Measurements from ENCODE around the gene DOCK8. TPM values are rescaled to one million over a fixed set of nuclear protein-coding genes. Genes with fewer than 3 reads are reported as not detected.

Gene DOCK8
- total RNA-seq, 2 experiments from 2014 or later = 100 to 125 TPM

DNA sequence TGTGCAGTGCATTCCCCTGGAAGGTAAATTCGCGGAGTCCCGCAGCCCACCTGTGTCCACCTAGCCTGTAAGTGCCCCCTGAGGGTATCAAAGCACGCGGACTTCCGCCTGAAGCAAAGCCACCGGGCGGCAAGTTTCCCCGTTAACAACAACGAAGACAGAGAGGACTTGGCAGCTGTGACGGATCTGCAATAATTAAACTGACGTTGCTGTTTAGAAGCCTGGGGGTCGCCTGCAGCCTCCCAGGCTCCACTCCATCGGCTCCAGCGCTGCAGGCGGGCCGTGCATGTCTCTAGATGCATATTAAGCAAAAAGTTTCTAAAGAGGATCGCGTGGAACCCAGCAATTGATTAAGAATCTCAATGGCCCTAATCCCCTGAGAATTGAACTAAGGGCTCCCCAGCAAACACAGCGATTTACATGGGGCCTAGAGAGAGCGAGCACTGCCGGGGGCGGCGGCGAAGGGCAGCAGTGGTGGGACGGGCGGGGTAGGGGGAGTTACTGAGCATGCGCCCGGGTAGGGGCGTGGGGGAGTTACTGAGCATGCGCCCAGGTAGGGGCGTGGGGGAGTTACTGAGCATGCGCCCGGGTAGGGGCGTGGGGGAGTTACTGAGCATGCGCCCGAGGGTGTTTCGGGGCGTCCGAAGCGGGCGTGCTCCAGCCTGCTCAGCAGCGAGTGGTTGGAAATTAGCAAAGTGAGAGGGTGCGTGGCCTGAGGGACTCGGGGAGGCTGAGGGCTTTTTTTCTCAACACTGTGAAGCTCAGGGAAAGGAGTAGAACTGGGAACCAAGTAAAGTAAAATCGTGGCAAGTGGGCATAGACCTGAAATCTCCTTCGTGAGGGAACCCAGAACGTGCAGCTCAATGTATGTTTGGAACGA lies 255.2 kb downstream of the DOCK8 start:
- Mint-ChIP-seq H3K36me3 (ENCODE audit: low read depth) (peaks cover 12% of the 10 kb centered on the region), H3K27ac (peak overlapping the region; percentile 94), H3K27me3 (no peaks in the 10 kb centered on the region), H3K4me3 (peak overlapping the region; percentile 91), H3K4me1 (peaks cover 20% of the 10 kb centered on the region), H3K9me3 (ENCODE audit: low read depth) (no peaks in the 10 kb centered on the region)
- CTCF ChIA-PET = interaction anchor here (0.6 to 1.3 kb wide), 3 partner anchors 10 to 293 kb away, joined by 3 to 4 read pairs (median 3); no protein-coding TSS in a partner anchor
- peak; percentile 97 for ATAC-seq
- POLR2A ChIA-PET = interaction anchor here (1.2 kb wide), 1 partner anchor 14 kb away, joined by 3 read pairs; no protein-coding TSS in a partner anchor
- peak; percentile 95 for DNase-seq
- intact Hi-C loops (cut with DNase I, micrococcal nuclease) = loop anchor here (1.0 to 2.0 kb wide), 3 partner anchors 23 to 35 kb away; partner anchors contain the start of gene KANK1 (in 2 of the 2)

GRCh38 chr9:470552-471194 lies 256.0 kb downstream of the DOCK8 start:
- H3K27me3 Mint-ChIP-seq = no peaks in the 10 kb centered on the region
- peak overlapping the region; percentile 94 for H3K27ac Mint-ChIP-seq
- H3K4me1 Mint-ChIP-seq = peaks cover 20% of the 10 kb centered on the region
- POLR2A ChIA-PET = interaction anchor here (0.7 to 1.2 kb wide), 2 partner anchors 15 to 33 kb away, joined by 3 to 4 read pairs; no protein-coding TSS in a partner anchor
- intact Hi-C loops (cut with DNase I, micrococcal nuclease) = loop anchor here (1.0 to 2.0 kb wide), 3 partner anchors 23 to 34 kb away; partner anchors contain the start of gene KANK1 (in 2 of the 2)
- H3K9me3 Mint-ChIP-seq (ENCODE audit: low read depth) = no peaks in the 10 kb centered on the region
- ATAC-seq = peak; percentile 7
- H3K4me3 Mint-ChIP-seq = peak overlapping the region; percentile 91
- CTCF ChIA-PET = interaction anchor here (0.6 to 1.3 kb wide), 3 partner anchors 18 to 294 kb away, joined by 3 to 4 read pairs (median 3); no protein-coding TSS in a partner anchor
- peak; percentile 26 for DNase-seq
- peaks cover 11% of the 10 kb centered on the region for H3K36me3 Mint-ChIP-seq (ENCODE audit: low read depth)

DNA sequence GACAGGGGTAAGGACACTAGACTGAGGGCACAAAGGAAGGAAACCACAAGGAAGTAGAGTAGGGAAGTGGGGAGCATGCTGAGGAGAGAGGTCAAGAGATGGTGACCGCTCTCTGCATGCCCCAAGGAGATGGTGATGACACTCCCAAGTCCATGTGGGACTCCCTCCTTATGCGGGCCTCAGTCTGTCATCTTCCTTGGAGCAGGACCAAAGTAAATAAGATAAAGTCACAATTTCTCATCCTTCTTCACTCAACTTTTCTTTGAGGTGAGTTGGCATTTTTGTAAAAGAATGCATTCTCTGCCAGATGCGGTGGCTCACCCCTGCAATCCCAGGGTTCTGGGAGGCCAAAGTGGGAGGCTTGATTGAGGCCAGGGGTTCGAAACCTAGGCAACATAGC lies 256.7 kb downstream of the DOCK8 start:
- intact Hi-C loops (cut with DNase I, micrococcal nuclease) = loop anchor here in 1 of 2 experiments (2.0 kb wide), 1 partner anchor 33 kb away; the partner anchor contains the start of gene KANK1
- Mint-ChIP-seq H3K36me3 (ENCODE audit: low read depth) (peaks cover 8% of the 10 kb centered on the region), H3K27ac (no peak overlapping the region), H3K27me3 (no peaks in the 10 kb centered on the region), H3K4me1 (peaks cover 20% of the 10 kb centered on the region), H3K9me3 (ENCODE audit: low read depth) (no peaks in the 10 kb centered on the region), H3K4me3 (peak overlapping the region; percentile 91)
- ChIA-PET POLR2A (interaction anchor here (0.7 kb wide), 1 partner anchor 33 kb away, joined by 4 read pairs; no protein-coding TSS in a partner anchor), CTCF (interaction anchor here (0.8 kb wide), 1 partner anchor 32 kb away, joined by 3 read pairs; no protein-coding TSS in a partner anchor)
- DNase-seq = no peak
- no peak for ATAC-seq

- H3K9me3 Mint-ChIP-seq (ENCODE audit: low read depth) = no peaks in the 10 kb centered on the region
- peaks cover 11% of the 10 kb centered on the region for H3K36me3 Mint-ChIP-seq (ENCODE audit: low read depth)
- POLR2A ChIA-PET = no interaction called here
- CTCF ChIA-PET = no interaction called here
- no peaks in the 10 kb centered on the region for H3K27me3 Mint-ChIP-seq
- intact Hi-C loops (cut with DNase I, micrococcal nuclease) = no loop called here
- peaks cover 20% of the 10 kb centered on the region for H3K4me1 Mint-ChIP-seq
- H3K27ac Mint-ChIP-seq = no peak overlapping the region
- ATAC-seq (no peak), DNase-seq (no peak)
- no peak overlapping the region for H3K4me3 Mint-ChIP-seq
Measured at GRCh38 chr9:472479-473075, 257.9 kb downstream of the DOCK8 start.

DNA sequence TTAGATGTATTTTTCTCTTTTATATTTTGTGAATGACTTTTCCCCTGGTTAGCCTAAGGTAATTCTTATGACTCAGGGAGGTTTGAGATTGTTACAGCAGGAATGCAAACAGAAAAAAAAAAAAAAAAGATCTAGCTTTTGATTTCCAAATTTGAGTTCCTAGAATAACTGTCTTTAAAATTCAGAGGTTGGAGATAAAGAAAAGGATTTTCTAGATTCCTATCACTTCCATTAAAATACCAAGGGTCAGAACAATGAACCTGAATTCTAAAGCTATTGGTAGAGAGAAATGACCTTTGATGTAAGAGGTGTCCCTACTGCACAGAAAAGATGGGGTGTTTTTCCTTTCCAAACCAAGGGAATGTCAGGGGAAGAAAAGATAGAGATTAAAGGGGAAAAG lies 262.5 kb downstream of the DOCK8 start:
- ATAC-seq = no peak
- CTCF ChIA-PET = no interaction called here
- intact Hi-C loops (cut with DNase I, micrococcal nuclease) = no loop called here
- Mint-ChIP-seq H3K36me3 (ENCODE audit: low read depth) (peaks cover 16% of the 10 kb centered on the region), H3K9me3 (ENCODE audit: low read depth) (no peaks in the 10 kb centered on the region), H3K27me3 (no peaks in the 10 kb centered on the region), H3K27ac (no peak overlapping the region), H3K4me3 (no peak overlapping the region), H3K4me1 (no peaks in the 10 kb centered on the region)
- no peak for DNase-seq
- POLR2A ChIA-PET = no interaction called here

GRCh38 chr9:479304-479970 lies 264.8 kb downstream of the DOCK8 start:
- H3K9me3 Mint-ChIP-seq (ENCODE audit: low read depth) = peaks cover 1% of the 10 kb centered on the region
- CTCF ChIA-PET = no interaction called here

DNA sequence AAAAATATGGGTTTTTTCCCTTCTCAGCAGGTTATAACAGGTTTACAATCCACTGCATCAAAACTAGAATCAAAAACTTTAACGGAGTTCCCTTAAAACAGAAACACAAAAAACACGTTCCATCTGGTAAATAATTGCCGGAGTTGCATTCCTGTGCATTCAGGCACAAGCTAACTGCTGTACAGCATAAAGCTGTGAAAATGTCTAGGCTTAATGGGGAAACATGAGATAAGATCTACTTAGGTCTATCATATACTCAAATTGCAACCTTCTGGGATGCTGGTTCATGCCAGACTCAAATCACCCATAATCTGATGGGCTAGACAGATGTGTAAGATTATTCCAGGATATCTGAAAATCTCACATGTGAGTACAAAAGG lies 265.3 kb downstream of the DOCK8 start:
- no peak for ATAC-seq
- CTCF ChIA-PET = interaction anchor here (0.5 kb wide), 1 partner anchor 11 kb away, joined by 3 read pairs; no protein-coding TSS in a partner anchor

More at GRCh38 chr9:479304-479970, 264.8 kb downstream of the DOCK8 start:
- Mint-ChIP-seq H3K36me3 (ENCODE audit: low read depth) (peaks cover 17% of the 10 kb centered on the region), H3K27me3 (no peaks in the 10 kb centered on the region), H3K4me1 (no peaks in the 10 kb centered on the region), H3K4me3 (no peak overlapping the region), H3K27ac (no peak overlapping the region)
- DNase-seq (no peak), ATAC-seq (no peak)
- intact Hi-C loops (cut with DNase I, micrococcal nuclease) = no loop called here
- POLR2A ChIA-PET = no interaction called here

DNA sequence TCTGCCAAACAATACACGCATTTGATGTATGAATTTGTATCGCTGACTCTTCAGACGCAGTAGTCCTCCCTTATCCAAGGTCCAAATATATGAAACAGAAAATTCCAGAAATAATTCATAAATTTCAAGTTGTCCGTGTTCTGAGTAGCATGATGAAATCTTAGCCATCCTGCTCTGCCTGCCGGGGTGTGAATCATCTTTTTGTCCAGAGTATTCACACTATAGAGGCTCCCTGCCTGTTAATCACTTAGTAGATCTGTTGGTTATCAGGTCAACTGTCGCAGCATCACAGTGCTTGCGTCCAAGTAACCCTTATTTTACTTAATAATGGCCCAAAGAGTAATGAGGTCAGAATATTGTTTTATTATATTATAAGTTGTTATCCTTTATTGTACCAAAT lies 268.1 kb downstream of the DOCK8 start:
- no peak for ATAC-seq
- POLR2A ChIA-PET = no interaction called here

More for the DNA sequence above, 265.3 kb downstream of the DOCK8 start:
- no peak for DNase-seq
- H3K27me3 Mint-ChIP-seq = no peaks in the 10 kb centered on the region
- no peaks in the 10 kb centered on the region for H3K4me1 Mint-ChIP-seq
- H3K4me3 Mint-ChIP-seq = no peak overlapping the region
- intact Hi-C loops (cut with DNase I, micrococcal nuclease) = no loop called here
- POLR2A ChIA-PET = no interaction called here
- H3K27ac Mint-ChIP-seq = no peak overlapping the region
- peaks cover 1% of the 10 kb centered on the region for H3K9me3 Mint-ChIP-seq (ENCODE audit: low read depth)
- H3K36me3 Mint-ChIP-seq (ENCODE audit: low read depth) = peaks cover 12% of the 10 kb centered on the region

GRCh38 chr9:486156-486555 lies 271.5 kb downstream of the DOCK8 start:
- DNase-seq (no peak), ATAC-seq (no peak)
- H3K4me1 Mint-ChIP-seq = no peaks in the 10 kb centered on the region
- POLR2A ChIA-PET = no interaction called here
- no peak overlapping the region for H3K27ac Mint-ChIP-seq
- H3K27me3 Mint-ChIP-seq = no peaks in the 10 kb centered on the region
- H3K36me3 Mint-ChIP-seq (ENCODE audit: low read depth) = peaks cover 2% of the 10 kb centered on the region
- intact Hi-C loops (cut with DNase I, micrococcal nuclease) = no loop called here
- H3K4me3 Mint-ChIP-seq = no peak overlapping the region
- peaks cover 1% of the 10 kb centered on the region for H3K9me3 Mint-ChIP-seq (ENCODE audit: low read depth)
- CTCF ChIA-PET = no interaction called here

More for the DNA sequence above, 268.1 kb downstream of the DOCK8 start:
- Mint-ChIP-seq H3K27me3 (no peaks in the 10 kb centered on the region), H3K36me3 (ENCODE audit: low read depth) (peaks cover 5% of the 10 kb centered on the region), H3K4me1 (no peaks in the 10 kb centered on the region), H3K27ac (no peak overlapping the region), H3K9me3 (ENCODE audit: low read depth) (peaks cover 1% of the 10 kb centered on the region), H3K4me3 (no peak overlapping the region)
- no peak for DNase-seq
- CTCF ChIA-PET = no interaction called here
- intact Hi-C loops (cut with DNase I, micrococcal nuclease) = no loop called here

GRCh38 chr9:487429-487828 lies 272.8 kb downstream of the DOCK8 start:
- Mint-ChIP-seq H3K4me1 (no peaks in the 10 kb centered on the region), H3K36me3 (ENCODE audit: low read depth) (peaks cover 2% of the 10 kb centered on the region), H3K9me3 (ENCODE audit: low read depth) (peaks cover 1% of the 10 kb centered on the region), H3K27ac (no peak overlapping the region), H3K4me3 (no peak overlapping the region), H3K27me3 (no peaks in the 10 kb centered on the region)
- intact Hi-C loops (cut with DNase I, micrococcal nuclease) = no loop called here
- CTCF ChIA-PET = interaction anchor here (1.0 kb wide), 1 partner anchor 522 kb away, joined by 5 read pairs; no protein-coding TSS in a partner anchor
- POLR2A ChIA-PET = no interaction called here
- DNase-seq = no peak
- ATAC-seq = no peak

- Mint-ChIP-seq H3K36me3 (ENCODE audit: low read depth) (peaks cover 2% of the 10 kb centered on the region), H3K9me3 (ENCODE audit: low read depth) (peaks cover 1% of the 10 kb centered on the region), H3K27me3 (no peaks in the 10 kb centered on the region), H3K27ac (no peak overlapping the region), H3K4me1 (no peaks in the 10 kb centered on the region), H3K4me3 (no peak overlapping the region)
- intact Hi-C loops (cut with DNase I, micrococcal nuclease) = no loop called here
- ChIA-PET POLR2A (no interaction called here), CTCF (interaction anchor here (1.0 kb wide), 1 partner anchor 521 kb away, joined by 5 read pairs; no protein-coding TSS in a partner anchor)
- no peak for DNase-seq
- ATAC-seq = peak; percentile 57
Measured at GRCh38 chr9:488448-488847, 273.8 kb downstream of the DOCK8 start.

Data from activated CD4-positive, alpha-beta T cell treated with anti-CD3 and anti-CD28 coated beads for 36 hours (primary cell).